ENCODE data around the gene SLC39A13.

Gene SLC39A13

GRCh38 chr11:47442514-47442913 is 34.1 kb downstream of the SLC39A13 start:
- Histone ChIP-seq H3K9me3 (ENCODE audit: control insufficient read depth in 2 of 2, low read length in 2 of 2) (no peaks in the 10 kb centered on the region), H3K27ac (ENCODE audit: low read depth in 2 of 2, low read length in 2 of 2) (no peak overlapping the region), H3K27me3 (ENCODE audit: control insufficient read depth in 2 of 2, insufficient read depth in 2 of 2, low read length in 2 of 2) (no peaks in the 10 kb centered on the region), H3K4me1 (ENCODE audit: control insufficient read depth in 2 of 2, insufficient read depth in 2 of 2, low read length in 2 of 2) (peaks cover 0 to 4% of the 10 kb centered on the region in 2 donors), H3K36me3 (ENCODE audit: control insufficient read depth in 2 of 2, insufficient read depth in 2 of 2, low read length in 2 of 2) (no peaks in the 10 kb centered on the region), H3K9ac (ENCODE audit: low read depth in 1 of 2, low read length in 2 of 2) (no peak overlapping the region), H3K4me3 (ENCODE audit: low read length in 2 of 2) (no peak overlapping the region)

GRCh38 chr11:47443028-47443700 is 34.8 kb downstream of the SLC39A13 start:
- H3K4me3 ChIP-seq (ENCODE audit: low read length in 2 of 2) = no peak overlapping the region
- H3K27me3 ChIP-seq (ENCODE audit: control insufficient read depth in 2 of 2, insufficient read depth in 2 of 2, low read length in 2 of 2) = no peaks in the 10 kb centered on the region
- H3K4me1 ChIP-seq (ENCODE audit: control insufficient read depth in 2 of 2, insufficient read depth in 2 of 2, low read length in 2 of 2) = no peaks in the 10 kb centered on the region
- H3K9me3 ChIP-seq (ENCODE audit: control insufficient read depth in 2 of 2, low read length in 2 of 2) = no peaks in the 10 kb centered on the region
- no peak overlapping the region for H3K9ac ChIP-seq (ENCODE audit: low read depth in 1 of 2, low read length in 2 of 2)
- no peak overlapping the region for H3K27ac ChIP-seq (ENCODE audit: low read depth in 2 of 2, low read length in 2 of 2)
- no peaks in the 10 kb centered on the region for H3K36me3 ChIP-seq (ENCODE audit: control insufficient read depth in 2 of 2, insufficient read depth in 2 of 2, low read length in 2 of 2)

GRCh38 chr11:47443817-47444216 is 35.4 kb downstream of the SLC39A13 start:
- Histone ChIP-seq H3K9ac (ENCODE audit: low read depth in 1 of 2, low read length in 2 of 2) (no peak overlapping the region), H3K27me3 (ENCODE audit: control insufficient read depth in 2 of 2, insufficient read depth in 2 of 2, low read length in 2 of 2) (no peaks in the 10 kb centered on the region), H3K27ac (ENCODE audit: low read depth in 2 of 2, low read length in 2 of 2) (no peak overlapping the region), H3K9me3 (ENCODE audit: control insufficient read depth in 2 of 2, low read length in 2 of 2) (no peaks in the 10 kb centered on the region), H3K36me3 (ENCODE audit: control insufficient read depth in 2 of 2, insufficient read depth in 2 of 2, low read length in 2 of 2) (no peaks in the 10 kb centered on the region), H3K4me1 (ENCODE audit: control insufficient read depth in 2 of 2, insufficient read depth in 2 of 2, low read length in 2 of 2) (no peaks in the 10 kb centered on the region), H3K4me3 (ENCODE audit: low read length in 2 of 2) (no peak overlapping the region)

DNA sequence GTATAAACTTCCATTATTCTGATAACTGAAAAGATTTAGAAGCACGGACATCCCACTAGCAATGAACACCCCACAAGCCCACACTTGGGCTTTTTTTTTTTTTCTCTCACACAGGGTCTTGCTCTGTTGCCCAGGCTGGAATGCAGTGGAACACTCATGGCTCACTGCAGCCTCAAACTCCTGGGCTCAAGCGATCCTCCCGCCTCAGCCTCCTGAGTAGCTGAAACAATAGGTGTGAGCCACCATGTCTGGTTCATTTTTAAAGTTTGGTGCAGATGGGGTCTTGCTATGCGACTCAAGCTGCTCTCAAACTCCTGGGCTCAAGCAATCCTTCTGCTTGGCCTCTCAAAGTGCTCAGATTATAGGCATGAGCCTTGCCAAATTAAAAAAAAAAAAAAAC is 37.5 kb downstream of the SLC39A13 start:
- H3K36me3 ChIP-seq (ENCODE audit: control insufficient read depth in 2 of 2, insufficient read depth in 2 of 2, low read length in 2 of 2) = no peaks in the 10 kb centered on the region
- no peaks in the 10 kb centered on the region for H3K9me3 ChIP-seq (ENCODE audit: control insufficient read depth in 2 of 2, low read length in 2 of 2)
- H3K4me3 ChIP-seq (ENCODE audit: low read length in 2 of 2) = no peak overlapping the region
- no peak overlapping the region for H3K27ac ChIP-seq (ENCODE audit: low read depth in 2 of 2, low read length in 2 of 2)
- no peaks in the 10 kb centered on the region for H3K4me1 ChIP-seq (ENCODE audit: control insufficient read depth in 2 of 2, insufficient read depth in 2 of 2, low read length in 2 of 2)
- no peak overlapping the region for H3K9ac ChIP-seq (ENCODE audit: low read depth in 1 of 2, low read length in 2 of 2)
- no peaks in the 10 kb centered on the region for H3K27me3 ChIP-seq (ENCODE audit: control insufficient read depth in 2 of 2, insufficient read depth in 2 of 2, low read length in 2 of 2)

DNA sequence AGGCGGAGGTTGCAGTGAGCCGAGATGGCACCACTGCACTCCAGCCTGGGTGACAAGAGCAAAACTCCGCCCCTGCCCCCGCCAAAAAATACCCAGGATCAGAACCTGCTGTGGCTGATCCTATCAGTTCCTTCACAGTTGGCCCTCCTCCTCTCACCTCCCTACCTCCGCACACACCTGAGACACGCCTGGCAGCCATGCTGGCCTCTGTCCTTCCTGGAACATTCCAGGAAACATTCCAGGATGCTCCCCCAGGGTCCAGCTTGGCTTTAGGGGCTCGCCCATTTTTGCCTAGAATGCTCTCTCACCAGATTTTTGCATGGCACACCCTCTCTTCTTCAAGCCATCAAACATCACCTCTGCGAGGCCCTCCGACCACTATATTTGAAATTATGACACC is 38.4 kb downstream of the SLC39A13 start:
- no peaks in the 10 kb centered on the region for H3K4me1 ChIP-seq (ENCODE audit: control insufficient read depth in 2 of 2, insufficient read depth in 2 of 2, low read length in 2 of 2)
- no peak overlapping the region for H3K4me3 ChIP-seq (ENCODE audit: low read length in 2 of 2)
- H3K9me3 ChIP-seq (ENCODE audit: control insufficient read depth in 2 of 2, low read length in 2 of 2) = no peaks in the 10 kb centered on the region
- no peaks in the 10 kb centered on the region for H3K27me3 ChIP-seq (ENCODE audit: control insufficient read depth in 2 of 2, insufficient read depth in 2 of 2, low read length in 2 of 2)
- no peak overlapping the region for H3K9ac ChIP-seq (ENCODE audit: low read depth in 1 of 2, low read length in 2 of 2)
- no peak overlapping the region for H3K27ac ChIP-seq (ENCODE audit: low read depth in 2 of 2, low read length in 2 of 2)
- H3K36me3 ChIP-seq (ENCODE audit: control insufficient read depth in 2 of 2, insufficient read depth in 2 of 2, low read length in 2 of 2) = no peaks in the 10 kb centered on the region

DNA sequence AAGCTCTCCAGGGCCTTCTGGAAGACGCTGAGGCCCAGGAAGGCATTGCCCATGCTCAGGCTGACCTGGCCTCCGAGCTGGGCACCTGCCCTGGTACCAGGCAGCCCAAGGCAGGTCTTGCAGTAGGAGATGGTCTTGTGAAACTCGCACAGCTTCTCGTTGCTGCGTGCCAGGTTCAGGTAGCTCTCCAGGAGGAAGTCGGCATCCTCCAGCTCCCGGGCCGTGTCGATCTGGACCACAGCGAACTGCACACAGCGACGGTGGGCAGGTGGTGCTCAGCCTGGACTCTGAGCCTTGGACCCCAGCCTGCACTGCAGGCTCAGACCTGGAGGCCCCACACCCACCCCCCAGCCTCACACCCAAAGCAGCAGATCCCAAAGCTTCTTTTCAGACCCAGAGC is 39.5 kb downstream of the SLC39A13 start:
- no peak overlapping the region for H3K27ac ChIP-seq (ENCODE audit: low read depth in 2 of 2, low read length in 2 of 2)
- no peaks in the 10 kb centered on the region for H3K27me3 ChIP-seq (ENCODE audit: control insufficient read depth in 2 of 2, insufficient read depth in 2 of 2, low read length in 2 of 2)
- no peak overlapping the region for H3K9ac ChIP-seq (ENCODE audit: low read depth in 1 of 2, low read length in 2 of 2)
- H3K4me3 ChIP-seq (ENCODE audit: low read length in 2 of 2) = no peak overlapping the region
- no peaks in the 10 kb centered on the region for H3K9me3 ChIP-seq (ENCODE audit: control insufficient read depth in 2 of 2, low read length in 2 of 2)
- no peaks in the 10 kb centered on the region for H3K36me3 ChIP-seq (ENCODE audit: control insufficient read depth in 2 of 2, insufficient read depth in 2 of 2, low read length in 2 of 2)
- no peaks in the 10 kb centered on the region for H3K4me1 ChIP-seq (ENCODE audit: control insufficient read depth in 2 of 2, insufficient read depth in 2 of 2, low read length in 2 of 2)

GRCh38 chr11:47448566-47449427 is 40.4 kb downstream of the SLC39A13 start, which contains the start of gene RAPSN:
RAPSN (minus strand) TSS chr11:47449136; CDS start chr11:47448964, 172 bp downstream.
- Histone ChIP-seq H3K36me3 (ENCODE audit: control insufficient read depth in 2 of 2, insufficient read depth in 2 of 2, low read length in 2 of 2) (no peaks in the 10 kb centered on the region), H3K9me3 (ENCODE audit: control insufficient read depth in 2 of 2, low read length in 2 of 2) (no peaks in the 10 kb centered on the region), H3K4me3 (ENCODE audit: low read length in 2 of 2) (no peak within 1 kb of the TSS), H3K27ac (ENCODE audit: low read depth in 2 of 2, low read length in 2 of 2) (no peak within 1 kb of the TSS), H3K9ac (ENCODE audit: low read depth in 1 of 2, low read length in 2 of 2) (no peak within 1 kb of the TSS), H3K4me1 (ENCODE audit: control insufficient read depth in 2 of 2, insufficient read depth in 2 of 2, low read length in 2 of 2) (no peaks in the 10 kb centered on the region), H3K27me3 (ENCODE audit: control insufficient read depth in 2 of 2, insufficient read depth in 2 of 2, low read length in 2 of 2) (no peaks in the 10 kb centered on the region)

- no peaks in the 10 kb centered on the region for H3K9me3 ChIP-seq (ENCODE audit: control insufficient read depth in 2 of 2, low read length in 2 of 2)
- H3K27ac ChIP-seq (ENCODE audit: low read depth in 2 of 2, low read length in 2 of 2) = no peak overlapping the region
- H3K4me3 ChIP-seq (ENCODE audit: low read length in 2 of 2) = no peak overlapping the region
- H3K9ac ChIP-seq (ENCODE audit: low read depth in 1 of 2, low read length in 2 of 2) = no peak overlapping the region
- no peaks in the 10 kb centered on the region for H3K27me3 ChIP-seq (ENCODE audit: control insufficient read depth in 2 of 2, insufficient read depth in 2 of 2, low read length in 2 of 2)
- no peaks in the 10 kb centered on the region for H3K36me3 ChIP-seq (ENCODE audit: control insufficient read depth in 2 of 2, insufficient read depth in 2 of 2, low read length in 2 of 2)
- H3K4me1 ChIP-seq (ENCODE audit: control insufficient read depth in 2 of 2, insufficient read depth in 2 of 2, low read length in 2 of 2) = no peaks in the 10 kb centered on the region
Observed at GRCh38 chr11:47449541-47449940, 41.2 kb downstream of the SLC39A13 start.

DNA sequence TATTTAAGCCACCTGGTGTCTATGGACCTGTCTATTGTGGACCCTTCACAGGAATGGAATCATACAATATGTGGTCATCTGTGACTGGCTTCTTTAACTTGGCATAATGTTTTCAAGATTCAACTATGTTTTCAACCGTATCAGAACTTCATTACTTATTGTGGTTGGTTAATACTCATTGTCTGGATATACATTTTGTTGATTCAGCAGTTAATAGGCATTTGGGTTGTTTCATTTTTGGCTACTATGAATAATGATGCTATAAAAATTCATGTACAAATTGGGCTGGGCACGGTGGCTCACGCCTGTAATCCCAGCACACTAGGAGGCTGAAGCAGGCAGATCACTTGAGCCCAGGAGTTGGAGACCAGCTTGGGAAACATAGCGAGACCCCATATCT is 43.0 kb downstream of the SLC39A13 start:
- Histone ChIP-seq H3K27me3 (ENCODE audit: control insufficient read depth in 2 of 2, insufficient read depth in 2 of 2, low read length in 2 of 2) (no peaks in the 10 kb centered on the region), H3K9me3 (ENCODE audit: control insufficient read depth in 2 of 2, low read length in 2 of 2) (no peaks in the 10 kb centered on the region), H3K4me3 (ENCODE audit: low read length in 2 of 2) (no peak overlapping the region), H3K36me3 (ENCODE audit: control insufficient read depth in 2 of 2, insufficient read depth in 2 of 2, low read length in 2 of 2) (no peaks in the 10 kb centered on the region), H3K9ac (ENCODE audit: low read depth in 1 of 2, low read length in 2 of 2) (no peak overlapping the region), H3K4me1 (ENCODE audit: control insufficient read depth in 2 of 2, insufficient read depth in 2 of 2, low read length in 2 of 2) (no peaks in the 10 kb centered on the region), H3K27ac (ENCODE audit: low read depth in 2 of 2, low read length in 2 of 2) (no peak overlapping the region)

DNA sequence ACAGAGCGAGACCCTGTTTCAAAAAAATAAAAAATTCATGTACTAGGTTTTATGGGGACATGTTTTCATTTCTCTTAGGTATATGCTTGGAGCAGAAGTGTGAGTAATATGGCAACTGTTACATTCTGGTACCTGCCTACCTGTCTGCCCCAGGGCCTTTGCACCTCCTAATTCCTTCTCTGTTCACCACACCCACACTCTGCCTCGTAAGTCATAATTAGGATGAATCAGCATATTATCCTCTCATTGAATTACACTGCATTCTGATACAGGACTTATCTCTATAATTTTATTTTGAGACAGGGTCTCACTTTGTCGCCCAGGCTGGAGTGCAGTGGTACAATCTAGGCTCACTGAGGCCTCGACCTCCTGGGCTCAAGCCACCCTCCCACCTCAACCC is 43.6 kb downstream of the SLC39A13 start:
- no peak overlapping the region for H3K4me3 ChIP-seq (ENCODE audit: low read length in 2 of 2)
- no peak overlapping the region for H3K27ac ChIP-seq (ENCODE audit: low read depth in 2 of 2, low read length in 2 of 2)
- H3K27me3 ChIP-seq (ENCODE audit: control insufficient read depth in 2 of 2, insufficient read depth in 2 of 2, low read length in 2 of 2) = no peaks in the 10 kb centered on the region
- no peaks in the 10 kb centered on the region for H3K4me1 ChIP-seq (ENCODE audit: control insufficient read depth in 2 of 2, insufficient read depth in 2 of 2, low read length in 2 of 2)
- H3K9me3 ChIP-seq (ENCODE audit: control insufficient read depth in 2 of 2, low read length in 2 of 2) = no peaks in the 10 kb centered on the region
- H3K9ac ChIP-seq (ENCODE audit: low read depth in 1 of 2, low read length in 2 of 2) = no peak overlapping the region
- H3K36me3 ChIP-seq (ENCODE audit: control insufficient read depth in 2 of 2, insufficient read depth in 2 of 2, low read length in 2 of 2) = no peaks in the 10 kb centered on the region
